Measurements from ENCODE around the gene ZNF366.

The ZNF366 gene

GRCh38 chr5:72531496-72532190 is 24.4 kb upstream of the ZNF366 start:
- Mint-ChIP-seq H3K27me3 (peaks cover 22% of the 10 kb centered on the region), H3K9me3 (ENCODE audit: low read depth) (peaks cover 5% of the 10 kb centered on the region), H3K36me3 (peaks cover 6% of the 10 kb centered on the region), H3K4me3 (no peak overlapping the region), H3K27ac (no peak overlapping the region), H3K4me1 (ENCODE audit: low read depth) (no peaks in the 10 kb centered on the region)

- Mint-ChIP-seq H3K27ac (no peak overlapping the region), H3K36me3 (peaks cover 6% of the 10 kb centered on the region), H3K4me1 (ENCODE audit: low read depth) (no peaks in the 10 kb centered on the region), H3K27me3 (peaks cover 16% of the 10 kb centered on the region), H3K4me3 (no peak overlapping the region), H3K9me3 (ENCODE audit: low read depth) (peaks cover 5% of the 10 kb centered on the region)
Measured at GRCh38 chr5:72530196-72530595, 23.0 kb upstream of the ZNF366 start.

- H3K4me3 Mint-ChIP-seq: no peak overlapping the region
- no peak overlapping the region for H3K27ac Mint-ChIP-seq
- H3K27me3 Mint-ChIP-seq: peaks cover 13% of the 10 kb centered on the region
- peaks cover 5% of the 10 kb centered on the region for H3K36me3 Mint-ChIP-seq
- no peaks in the 10 kb centered on the region for H3K4me1 Mint-ChIP-seq (ENCODE audit: low read depth)
- peaks cover 5% of the 10 kb centered on the region for H3K9me3 Mint-ChIP-seq (ENCODE audit: low read depth)
Measured at GRCh38 chr5:72529383-72529782, 22.2 kb upstream of the ZNF366 start.

GRCh38 chr5:72525816-72526215 is 18.6 kb upstream of the ZNF366 start:
- no peak overlapping the region for H3K4me3 Mint-ChIP-seq
- no peaks in the 10 kb centered on the region for H3K9me3 Mint-ChIP-seq (ENCODE audit: low read depth)
- peaks cover 7% of the 10 kb centered on the region for H3K27me3 Mint-ChIP-seq
- H3K36me3 Mint-ChIP-seq: no peaks in the 10 kb centered on the region
- no peaks in the 10 kb centered on the region for H3K4me1 Mint-ChIP-seq (ENCODE audit: low read depth)
- H3K27ac Mint-ChIP-seq: no peak overlapping the region

GRCh38 chr5:72523960-72524582 is 16.9 kb upstream of the ZNF366 start:
- Mint-ChIP-seq H3K27me3 (no peaks in the 10 kb centered on the region), H3K4me3 (no peak overlapping the region), H3K4me1 (ENCODE audit: low read depth) (no peaks in the 10 kb centered on the region)

GRCh38 chr5:72522607-72523006 is 15.4 kb upstream of the ZNF366 start:
- H3K4me3 Mint-ChIP-seq: no peak overlapping the region
- peaks cover 7% of the 10 kb centered on the region for H3K9me3 Mint-ChIP-seq (ENCODE audit: low read depth)
- H3K27ac Mint-ChIP-seq: no peak overlapping the region
- no peaks in the 10 kb centered on the region for H3K36me3 Mint-ChIP-seq
- no peaks in the 10 kb centered on the region for H3K4me1 Mint-ChIP-seq (ENCODE audit: low read depth)
- no peaks in the 10 kb centered on the region for H3K27me3 Mint-ChIP-seq

More at GRCh38 chr5:72523960-72524582, 16.9 kb upstream of the ZNF366 start:
- Mint-ChIP-seq H3K9me3 (ENCODE audit: low read depth) (peaks cover 7% of the 10 kb centered on the region), H3K27ac (no peak overlapping the region), H3K36me3 (no peaks in the 10 kb centered on the region)

- H3K27ac Mint-ChIP-seq: no peak overlapping the region
- no peaks in the 10 kb centered on the region for H3K36me3 Mint-ChIP-seq
- peaks cover 7% of the 10 kb centered on the region for H3K9me3 Mint-ChIP-seq (ENCODE audit: low read depth)
- no peaks in the 10 kb centered on the region for H3K4me1 Mint-ChIP-seq (ENCODE audit: low read depth)
- H3K27me3 Mint-ChIP-seq: peaks cover 4% of the 10 kb centered on the region
- H3K4me3 Mint-ChIP-seq: no peak overlapping the region
Measured at GRCh38 chr5:72519111-72519510, 11.9 kb upstream of the ZNF366 start.

GRCh38 chr5:72518001-72518683 is 10.9 kb upstream of the ZNF366 start:
- Mint-ChIP-seq H3K9me3 (ENCODE audit: low read depth) (peaks cover 7% of the 10 kb centered on the region), H3K36me3 (no peaks in the 10 kb centered on the region), H3K27me3 (peaks cover 4% of the 10 kb centered on the region), H3K4me1 (ENCODE audit: low read depth) (no peaks in the 10 kb centered on the region), H3K27ac (no peak overlapping the region), H3K4me3 (no peak overlapping the region)

GRCh38 chr5:72516916-72517315 is 9.7 kb upstream of the ZNF366 start:
- Mint-ChIP-seq H3K4me1 (ENCODE audit: low read depth) (no peaks in the 10 kb centered on the region), H3K36me3 (no peaks in the 10 kb centered on the region), H3K27me3 (peaks cover 4% of the 10 kb centered on the region), H3K4me3 (no peak overlapping the region), H3K9me3 (ENCODE audit: low read depth) (peaks cover 7% of the 10 kb centered on the region), H3K27ac (no peak overlapping the region)

GRCh38 chr5:72515211-72515610 is 8.0 kb upstream of the ZNF366 start:
- no peak overlapping the region for H3K27ac Mint-ChIP-seq
- H3K27me3 Mint-ChIP-seq: peaks cover 4% of the 10 kb centered on the region
- no peaks in the 10 kb centered on the region for H3K36me3 Mint-ChIP-seq
- H3K4me1 Mint-ChIP-seq (ENCODE audit: low read depth): no peaks in the 10 kb centered on the region
- no peak overlapping the region for H3K4me3 Mint-ChIP-seq
- H3K9me3 Mint-ChIP-seq (ENCODE audit: low read depth): peaks cover 4% of the 10 kb centered on the region

- Mint-ChIP-seq H3K27me3 (peaks cover 6% of the 10 kb centered on the region), H3K4me3 (no peak overlapping the region), H3K27ac (no peak overlapping the region), H3K9me3 (ENCODE audit: low read depth) (no peaks in the 10 kb centered on the region), H3K36me3 (no peaks in the 10 kb centered on the region), H3K4me1 (ENCODE audit: low read depth) (no peaks in the 10 kb centered on the region)
Measured at GRCh38 chr5:72512593-72512860, 5.3 kb upstream of the ZNF366 start.

- peaks cover 9% of the 10 kb centered on the region for H3K27me3 Mint-ChIP-seq
Measured at GRCh38 chr5:72511774-72512592, 4.8 kb upstream of the ZNF366 start.

GRCh38 chr5:72511366-72511765 is 4.2 kb upstream of the ZNF366 start:
- H3K4me1 Mint-ChIP-seq (ENCODE audit: low read depth): no peaks in the 10 kb centered on the region
- H3K9me3 Mint-ChIP-seq (ENCODE audit: low read depth): no peaks in the 10 kb centered on the region
- H3K4me3 Mint-ChIP-seq: no peak overlapping the region
- no peaks in the 10 kb centered on the region for H3K36me3 Mint-ChIP-seq
- H3K27ac Mint-ChIP-seq: no peak overlapping the region
- peaks cover 12% of the 10 kb centered on the region for H3K27me3 Mint-ChIP-seq

More at GRCh38 chr5:72511774-72512592, 4.8 kb upstream of the ZNF366 start:
- Mint-ChIP-seq H3K36me3 (no peaks in the 10 kb centered on the region), H3K4me1 (ENCODE audit: low read depth) (no peaks in the 10 kb centered on the region), H3K9me3 (ENCODE audit: low read depth) (no peaks in the 10 kb centered on the region), H3K4me3 (no peak overlapping the region), H3K27ac (no peak overlapping the region)

- no peaks in the 10 kb centered on the region for H3K9me3 Mint-ChIP-seq (ENCODE audit: low read depth)
- H3K4me1 Mint-ChIP-seq (ENCODE audit: low read depth): no peaks in the 10 kb centered on the region
- H3K27ac Mint-ChIP-seq: no peak overlapping the region
- no peak overlapping the region for H3K4me3 Mint-ChIP-seq
- peaks cover 15% of the 10 kb centered on the region for H3K27me3 Mint-ChIP-seq
- no peaks in the 10 kb centered on the region for H3K36me3 Mint-ChIP-seq
Measured at GRCh38 chr5:72510610-72511181, 3.5 kb upstream of the ZNF366 start.

GRCh38 chr5:72509401-72509800 is 2.2 kb upstream of the ZNF366 start:
- Mint-ChIP-seq H3K27me3 (peaks cover 11% of the 10 kb centered on the region), H3K4me1 (ENCODE audit: low read depth) (no peaks in the 10 kb centered on the region), H3K4me3 (no peak overlapping the region), H3K9me3 (ENCODE audit: low read depth) (no peaks in the 10 kb centered on the region), H3K36me3 (no peaks in the 10 kb centered on the region), H3K27ac (no peak overlapping the region)

Data from activated naive CD8-positive, alpha-beta T cell (primary cell).